Sigmoid colon (tissue), 4 donors: ENCODE measurements around the gene PCBP3.

Experiments
- EP300 ChIP-seq, 4 donors: sonication (generic); formaldehyde crosslinking; IDR thresholded peaks; one replicate each; pipeline ENCODE4 v1.6.1; 2017; ENCODE audit warnings: antibody characterized with exemption in 4 of 4
- POLR2A ChIP-seq, 2 donors: fragments of 450-650 bp; IDR thresholded peaks; one replicate each; pipeline ENCODE4 v1.6.1; 2016; ENCODE audit warnings: antibody characterized with exemption in 2 of 2, mild to moderate bottlenecking in 2 of 2, moderate library complexity in 2 of 2
- POLR2AphosphoS5 ChIP-seq, 4 donors: sonication (generic); formaldehyde crosslinking; IDR thresholded peaks; one replicate each; pipeline ENCODE4 v1.6.1; 2017; ENCODE audit warnings: antibody characterized with exemption in 4 of 4
- TF ChIP-seq, protein P1 (sequence below), 4 experiments: fragments of 450-650 bp in 3 of 4; fragments of 200-600 bp in 1 of 4; IDR thresholded peaks; one replicate each; pipeline ENCODE4 v1.5.1; 2016 to 2019; ENCODE audit warnings: antibody characterized with exemption in 4 of 4, mild to moderate bottlenecking in 3 of 4, moderate library complexity in 2 of 4

DNA sequence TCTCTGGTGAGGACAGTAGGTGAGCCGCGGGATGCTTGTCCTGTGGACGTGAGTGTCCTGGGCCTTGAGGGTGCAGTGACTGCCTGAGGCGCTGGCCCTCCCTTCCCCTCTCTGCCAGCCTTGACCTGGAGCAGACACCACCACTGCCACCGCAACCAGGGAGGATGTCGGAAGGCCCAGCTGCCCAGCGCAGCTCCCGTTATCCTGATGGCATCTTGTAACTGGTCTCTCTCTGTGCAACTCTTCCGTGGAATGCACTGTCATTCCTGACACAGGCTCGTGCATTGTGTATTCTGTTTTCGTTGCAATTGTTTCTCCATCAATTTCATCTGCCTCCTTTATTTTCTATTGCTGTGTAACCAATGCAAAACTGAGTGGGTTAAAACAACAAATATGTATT lies 118.2 kb downstream of the PCBP3 start:
- no peak for TF ChIP-seq EP300 (IDR thresholded peaks at IDR 0.05)
- no peak for TF ChIP-seq POLR2A (IDR thresholded peaks at IDR 0.05)
- TF ChIP-seq, protein P1, sequence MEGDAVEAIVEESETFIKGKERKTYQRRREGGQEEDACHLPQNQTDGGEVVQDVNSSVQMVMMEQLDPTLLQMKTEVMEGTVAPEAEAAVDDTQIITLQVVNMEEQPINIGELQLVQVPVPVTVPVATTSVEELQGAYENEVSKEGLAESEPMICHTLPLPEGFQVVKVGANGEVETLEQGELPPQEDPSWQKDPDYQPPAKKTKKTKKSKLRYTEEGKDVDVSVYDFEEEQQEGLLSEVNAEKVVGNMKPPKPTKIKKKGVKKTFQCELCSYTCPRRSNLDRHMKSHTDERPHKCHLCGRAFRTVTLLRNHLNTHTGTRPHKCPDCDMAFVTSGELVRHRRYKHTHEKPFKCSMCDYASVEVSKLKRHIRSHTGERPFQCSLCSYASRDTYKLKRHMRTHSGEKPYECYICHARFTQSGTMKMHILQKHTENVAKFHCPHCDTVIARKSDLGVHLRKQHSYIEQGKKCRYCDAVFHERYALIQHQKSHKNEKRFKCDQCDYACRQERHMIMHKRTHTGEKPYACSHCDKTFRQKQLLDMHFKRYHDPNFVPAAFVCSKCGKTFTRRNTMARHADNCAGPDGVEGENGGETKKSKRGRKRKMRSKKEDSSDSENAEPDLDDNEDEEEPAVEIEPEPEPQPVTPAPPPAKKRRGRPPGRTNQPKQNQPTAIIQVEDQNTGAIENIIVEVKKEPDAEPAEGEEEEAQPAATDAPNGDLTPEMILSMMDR (IDR thresholded peaks at IDR 0.05) = no peak
- no peak for TF ChIP-seq POLR2AphosphoS5 (IDR thresholded peaks at IDR 0.05)
